DOHH2 (cell line): ENCODE measurements around the gene OBSCN.

Experiments
- H3F3A ChIP-seq: fragments of 200-600 bp; sonication (generic), shearing (Covaris generic); 2 replicates; pipeline ENCODE4 v1.6.0; 2016; ENCODE audit warnings: antibody characterized with exemption, mild to moderate bottlenecking; ENCODE audit not compliant: control insufficient read depth, insufficient read depth
- H3K27ac ChIP-seq: fragments of 200-600 bp; sonication (generic); 2 replicates; pipeline ENCODE4 v1.5.1; 2014; ENCODE audit warnings: low read depth, mild to moderate bottlenecking, low read length, moderate library complexity
- H3K27me3 ChIP-seq: fragments of 200-600 bp; sonication (generic); 2 replicates; pipeline ENCODE4 v1.6.1; 2014; ENCODE audit warnings: mild to moderate bottlenecking, low read length, mixed read lengths; ENCODE audit not compliant: control insufficient read depth
- H3K36me3 ChIP-seq: fragments of 200-600 bp; sonication (generic); 2 replicates; pipeline ENCODE4 v1.6.1; 2014; ENCODE audit warnings: mild to moderate bottlenecking, low read length, moderate library complexity, mixed read lengths; ENCODE audit not compliant: control insufficient read depth
- H3K4me1 ChIP-seq: fragments of 200-600 bp; sonication (generic); 2 replicates; pipeline ENCODE4 v1.6.1; 2014; ENCODE audit warnings: mild to moderate bottlenecking, low read length, mixed read lengths; ENCODE audit not compliant: control insufficient read depth
- H3K4me2 ChIP-seq: fragments of 200-600 bp; sonication (generic); 2 replicates; pipeline ENCODE4 v1.6.0; 2014; ENCODE audit warnings: mild to moderate bottlenecking, low read length, moderate library complexity
- H3K4me3 ChIP-seq: fragments of 200-600 bp; sonication (generic); 2 replicates; pipeline ENCODE4 v1.5.1; 2014; ENCODE audit warnings: mild to moderate bottlenecking, low read length, mixed read lengths
- H3K79me2 ChIP-seq: fragments of 200-600 bp; sonication (generic); 2 replicates; pipeline ENCODE4 v1.6.1; 2014; ENCODE audit warnings: mild to moderate bottlenecking, low read length, mixed read lengths; ENCODE audit not compliant: control insufficient read depth
- H3K9me2 ChIP-seq: fragments of 200-600 bp; sonication (generic); replicated peaks from 2 replicates; pipeline ENCODE4 v1.6.1; 2014; ENCODE audit warnings: mild to moderate bottlenecking, low read length, mixed read lengths; ENCODE audit not compliant: control insufficient read depth
- H3K9me3 ChIP-seq: fragments of 200-600 bp; sonication (generic); 2 replicates; pipeline ENCODE4 v1.6.1; 2014; ENCODE audit warnings: antibody characterized with exemption, low read length, mixed read lengths; ENCODE audit not compliant: control insufficient read depth, insufficient read depth
- H4K20me1 ChIP-seq: fragments of 200-600 bp; sonication (generic); 2 replicates; pipeline ENCODE4 v1.6.0; 2014; ENCODE audit warnings: low read depth, mild to moderate bottlenecking, antibody characterized with exemption, low read length, moderate library complexity; ENCODE audit not compliant: control insufficient read depth, insufficient read depth
- EZH2phosphoT487 ChIP-seq: fragments of 200-600 bp; sonication (generic); IDR thresholded peaks from 2 replicates; pipeline ENCODE4 v1.6.1; 2017; ENCODE audit warnings: borderline replicate concordance, mild to moderate bottlenecking, antibody characterized with exemption, low read length, moderate library complexity, mixed read lengths
- TF ChIP-seq, protein P1 (sequence below): fragments of 200-600 bp; sonication (generic); IDR thresholded peaks from one replicate; pipeline ENCODE4 v1.5.1; 2014; ENCODE audit warnings: antibody characterized with exemption, mild to moderate bottlenecking, low read depth, low read length; ENCODE audit not compliant: poor library complexity, severe bottlenecking

Gene OBSCN

DNA sequence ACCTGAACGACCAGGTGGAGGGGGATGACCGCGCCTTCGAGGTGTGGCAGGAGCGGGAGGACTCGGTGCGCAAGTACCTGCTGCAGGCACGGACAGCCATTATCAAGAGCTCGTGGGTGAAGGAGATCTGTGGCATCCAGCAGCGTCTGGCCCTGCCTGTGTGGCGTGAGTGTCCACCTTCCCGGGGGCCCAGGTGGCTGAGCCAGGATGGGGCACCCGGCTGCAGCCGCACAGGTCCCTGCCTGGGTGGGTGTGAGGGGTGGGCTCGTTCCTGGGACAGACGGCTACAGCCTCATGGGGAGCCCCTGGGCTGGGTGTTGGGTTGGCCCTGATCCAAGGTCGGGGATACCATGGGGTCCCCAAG is 133.6 kb downstream of the OBSCN start:
- no peaks in the 10 kb centered on the region for H3K36me3 ChIP-seq
- H3K27ac ChIP-seq = no peak overlapping the region
- H3K27me3 ChIP-seq = no peaks in the 10 kb centered on the region
- no peaks in the 10 kb centered on the region for H3K9me3 ChIP-seq
- H3K9me2 ChIP-seq = no peaks in the 10 kb centered on the region
- H3F3A ChIP-seq = no peaks in the 10 kb centered on the region
- H3K4me1 ChIP-seq = no peaks in the 10 kb centered on the region
- H4K20me1 ChIP-seq = no peaks in the 10 kb centered on the region
- H3K4me3 ChIP-seq = no peak overlapping the region
- no peaks in the 10 kb centered on the region for H3K79me2 ChIP-seq
- TF ChIP-seq EZH2phosphoT487 = no peak
- TF ChIP-seq, protein P1, sequence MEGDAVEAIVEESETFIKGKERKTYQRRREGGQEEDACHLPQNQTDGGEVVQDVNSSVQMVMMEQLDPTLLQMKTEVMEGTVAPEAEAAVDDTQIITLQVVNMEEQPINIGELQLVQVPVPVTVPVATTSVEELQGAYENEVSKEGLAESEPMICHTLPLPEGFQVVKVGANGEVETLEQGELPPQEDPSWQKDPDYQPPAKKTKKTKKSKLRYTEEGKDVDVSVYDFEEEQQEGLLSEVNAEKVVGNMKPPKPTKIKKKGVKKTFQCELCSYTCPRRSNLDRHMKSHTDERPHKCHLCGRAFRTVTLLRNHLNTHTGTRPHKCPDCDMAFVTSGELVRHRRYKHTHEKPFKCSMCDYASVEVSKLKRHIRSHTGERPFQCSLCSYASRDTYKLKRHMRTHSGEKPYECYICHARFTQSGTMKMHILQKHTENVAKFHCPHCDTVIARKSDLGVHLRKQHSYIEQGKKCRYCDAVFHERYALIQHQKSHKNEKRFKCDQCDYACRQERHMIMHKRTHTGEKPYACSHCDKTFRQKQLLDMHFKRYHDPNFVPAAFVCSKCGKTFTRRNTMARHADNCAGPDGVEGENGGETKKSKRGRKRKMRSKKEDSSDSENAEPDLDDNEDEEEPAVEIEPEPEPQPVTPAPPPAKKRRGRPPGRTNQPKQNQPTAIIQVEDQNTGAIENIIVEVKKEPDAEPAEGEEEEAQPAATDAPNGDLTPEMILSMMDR = no peak
- H3K4me2 ChIP-seq = no peak overlapping the region

DNA sequence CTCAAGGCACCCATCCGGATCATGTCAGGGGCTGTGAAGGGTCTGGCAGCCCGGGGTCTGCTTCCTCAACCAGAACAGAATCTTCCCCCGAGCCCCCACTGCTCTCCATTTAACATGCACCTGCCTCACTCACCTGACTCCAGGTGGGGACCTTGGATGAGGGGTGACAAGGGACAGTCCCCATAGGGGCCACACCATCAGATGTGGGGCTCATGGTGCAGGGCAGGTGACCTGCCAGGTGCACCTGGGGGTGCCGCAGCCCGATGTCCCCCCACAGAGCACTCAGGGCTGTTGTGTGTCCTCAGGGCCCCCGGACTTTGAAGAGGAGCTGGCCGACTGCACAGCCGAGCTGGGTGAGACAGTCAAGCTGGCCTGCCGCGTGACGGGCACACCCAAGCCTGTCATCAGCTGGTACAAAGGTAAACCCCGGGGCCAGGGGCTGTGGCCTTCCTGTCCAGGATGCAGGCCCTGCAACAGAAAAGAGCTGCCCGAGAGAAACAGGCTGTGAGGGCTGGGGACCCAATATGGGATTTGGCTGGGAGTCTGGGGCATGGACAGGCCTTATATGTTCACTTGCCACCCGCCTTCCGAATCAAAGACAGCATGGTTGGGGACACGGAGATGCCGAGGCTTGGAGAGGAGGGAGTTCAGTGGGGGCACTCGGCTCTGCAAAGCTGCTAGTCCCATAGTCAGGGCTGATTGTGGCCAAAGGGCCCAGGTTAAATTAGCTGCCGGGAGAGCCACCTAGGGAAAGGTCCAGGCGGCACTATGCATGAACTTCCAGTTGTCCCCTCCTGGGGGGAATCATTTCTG is 134.2 kb downstream of the OBSCN start:
- TF ChIP-seq, protein P1 = no peak
- no peak for TF ChIP-seq EZH2phosphoT487
- Histone ChIP-seq H3K9me3 (no peaks in the 10 kb centered on the region), H3K27ac (no peak overlapping the region), H4K20me1 (no peaks in the 10 kb centered on the region), H3K36me3 (no peaks in the 10 kb centered on the region), H3K4me2 (no peak overlapping the region), H3K27me3 (no peaks in the 10 kb centered on the region), H3F3A (no peaks in the 10 kb centered on the region), H3K4me1 (no peaks in the 10 kb centered on the region), H3K9me2 (no peaks in the 10 kb centered on the region), H3K4me3 (no peak overlapping the region), H3K79me2 (no peaks in the 10 kb centered on the region)

DNA sequence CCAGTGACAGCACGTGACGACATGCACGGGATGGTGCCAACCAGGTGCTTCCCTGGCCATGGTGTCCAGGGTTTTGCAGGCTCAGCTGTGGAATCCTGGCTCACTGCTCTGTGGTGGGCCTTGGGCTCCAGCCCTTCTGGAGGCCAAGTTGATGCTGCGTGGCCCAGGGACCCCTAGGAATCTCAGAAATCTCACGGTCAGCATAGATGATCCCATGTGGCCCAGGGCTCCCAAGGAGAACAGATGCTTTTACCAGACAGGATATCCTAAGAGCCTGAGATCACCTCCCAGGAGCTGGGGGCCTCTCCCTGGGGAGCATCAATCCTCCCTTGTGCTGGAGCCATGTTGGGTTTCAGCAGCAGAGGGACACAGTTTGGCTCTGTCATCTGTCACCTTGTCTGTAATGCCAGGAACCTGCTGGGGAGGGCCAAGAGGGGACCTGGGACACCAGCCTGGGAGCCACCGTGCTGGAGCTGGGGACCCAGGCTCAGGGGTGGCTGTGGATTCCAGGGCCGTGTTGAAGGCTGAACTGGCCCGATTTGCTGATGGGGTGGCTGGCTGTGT is 134.9 kb downstream of the OBSCN start:
- Histone ChIP-seq H3K4me2 (no peak overlapping the region), H3K36me3 (no peaks in the 10 kb centered on the region), H3K79me2 (no peaks in the 10 kb centered on the region), H3K27me3 (no peaks in the 10 kb centered on the region), H3F3A (no peaks in the 10 kb centered on the region), H3K9me2 (no peaks in the 10 kb centered on the region), H4K20me1 (no peaks in the 10 kb centered on the region), H3K4me1 (no peaks in the 10 kb centered on the region), H3K9me3 (no peaks in the 10 kb centered on the region), H3K4me3 (no peak overlapping the region), H3K27ac (no peak overlapping the region)
- TF ChIP-seq EZH2phosphoT487 = no peak
- TF ChIP-seq, protein P1 = no peak
